Activated naive CD8-positive, alpha-beta T cell treated with anti-CD3 and anti-CD28 coated beads, Interleukin-2, amount 10 ng/mL, durations not matched to agents 7 days and 5 days (primary cell): ENCODE measurements around the gene CDH15. TPM values are rescaled to one million over a fixed set of nuclear protein-coding genes. Genes with fewer than 3 reads are reported as not detected.

ENCODE experiments used
- ATAC-seq: fragments of 150-1000 bp; cut with Tn5 transposase; one replicate; pipeline ENCODE4 v1.10.0; 2021; ENCODE audit warnings: low read depth, moderate library complexity
- POLR2A ChIA-PET: fragments of 350-600 bp; sonication (Branson Sonifier 250); formaldehyde crosslinking; loops from one replicate; lab custom pipeline; 2021; ENCODE audit warnings: antibody characterized with exemption; lab: Charles Lee
- DNase-seq: peaks from one replicate; pipeline ENCODE4 v3.0.0; 2021
- H3K27ac Mint-ChIP-seq: one replicate; pipeline ENCODE4 v1.8.0; 2022; ENCODE audit warnings: mild to moderate bottlenecking, mixed read lengths
- H3K27me3 Mint-ChIP-seq: one replicate; pipeline ENCODE4 v1.8.0; 2022; ENCODE audit warnings: mild to moderate bottlenecking, moderate library complexity, mixed read lengths
- H3K36me3 Mint-ChIP-seq: one replicate; pipeline ENCODE4 v1.8.0; 2021; ENCODE audit warnings: mild to moderate bottlenecking, mixed read lengths
- H3K4me1 Mint-ChIP-seq: one replicate; pipeline ENCODE4 v1.8.0; 2021; ENCODE audit warnings: mixed read lengths
- H3K4me3 Mint-ChIP-seq: one replicate; pipeline ENCODE4 v1.8.0; 2022; ENCODE audit warnings: mild to moderate bottlenecking, moderate library complexity, mixed read lengths
- H3K9me3 Mint-ChIP-seq: one replicate; pipeline ENCODE4 v1.8.0; 2021; ENCODE audit warnings: mixed read lengths
- total RNA-seq, 2 experiments: library from RNA; stranded (reverse); gene quantifications; one replicate each; pipeline ENCODE4 v1.2.3, GENCODE V29; 2021

Gene CDH15
- total RNA-seq = not detected

DNA sequence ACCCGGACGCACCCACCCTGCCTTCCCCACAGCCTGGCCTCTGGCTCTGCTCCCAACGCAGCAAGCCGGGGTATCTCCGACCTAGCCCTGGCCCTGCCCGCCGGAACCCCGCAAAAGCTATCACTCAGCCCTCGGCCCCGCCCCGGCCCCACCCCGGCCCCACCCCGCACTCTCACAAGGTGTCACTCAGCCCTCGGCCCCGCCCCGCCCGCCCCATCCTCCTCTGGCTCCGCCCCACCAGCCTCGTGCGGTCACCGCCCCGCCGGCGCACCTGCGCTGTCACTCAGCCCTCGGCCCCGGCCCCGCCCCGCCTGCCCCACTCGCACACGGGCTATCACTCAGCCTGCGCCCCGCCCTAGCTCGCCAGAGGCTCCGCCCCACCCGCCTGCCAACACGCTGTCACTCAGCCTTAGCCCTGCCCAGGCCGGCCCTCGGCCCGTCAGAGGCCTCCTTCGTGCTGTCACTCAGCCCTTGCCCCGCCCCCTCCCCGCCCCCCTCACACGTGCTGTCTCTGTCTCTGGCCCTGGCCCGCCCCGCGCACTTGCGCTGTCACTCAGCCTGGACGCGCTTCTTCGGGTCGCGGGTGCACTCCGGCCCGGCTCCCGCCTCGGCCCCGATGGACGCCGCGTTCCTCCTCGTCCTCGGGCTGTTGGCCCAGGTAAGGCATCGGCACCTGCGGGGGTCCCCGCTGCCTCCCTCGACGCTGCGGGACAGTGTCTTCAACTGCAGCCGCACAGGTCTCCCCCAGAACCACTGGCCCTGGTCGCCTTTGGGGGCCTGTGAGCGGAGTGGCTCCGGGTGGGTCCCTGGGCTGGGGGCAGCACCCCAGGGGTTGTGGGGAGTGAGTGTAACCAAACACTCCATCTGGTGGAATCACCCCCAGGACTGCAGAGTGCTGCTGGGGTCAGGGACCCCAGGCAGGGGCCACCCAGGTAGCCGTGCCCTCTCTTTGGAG lies at the start of gene CDH15:
Gene CDH15, plus strand, starts transcription at position 533 of the 955 bp plus-strand sequence. Its CDS starts 84 bp downstream, at position 617.
- Mint-ChIP-seq H3K27ac (peak within 1 kb of the TSS; percentile 51), H3K9me3 (no peaks in the 10 kb centered on the region), H3K36me3 (no peaks in the 10 kb centered on the region), H3K4me1 (peaks cover 5% of the 10 kb centered on the region), H3K4me3 (peak within 1 kb of the TSS; percentile 71), H3K27me3 (peaks cover 7% of the 10 kb centered on the region)
- ATAC-seq = peak; percentile 95
- POLR2A ChIA-PET = interaction anchor here (0.7 to 1.4 kb wide), 3 partner anchors 46 to 315 kb away, joined by 3 to 5 read pairs (median 4); partner anchors contain the start of genes ACSF3, GALNS, TRAPPC2L and ZNF778
- peak; percentile 92 for DNase-seq

- POLR2A ChIA-PET = no interaction called here
- Mint-ChIP-seq H3K4me3 (no peak overlapping the region), H3K9me3 (no peaks in the 10 kb centered on the region), H3K4me1 (peaks cover 7% of the 10 kb centered on the region), H3K27ac (peak overlapping the region; percentile 70), H3K27me3 (no peaks in the 10 kb centered on the region), H3K36me3 (peaks cover 29% of the 10 kb centered on the region)
- ATAC-seq (peak; percentile 73), DNase-seq (peak; percentile 39)
Measured at GRCh38 chr16:89122322-89122851, 49.2 kb upstream of the CDH15 start.

DNA sequence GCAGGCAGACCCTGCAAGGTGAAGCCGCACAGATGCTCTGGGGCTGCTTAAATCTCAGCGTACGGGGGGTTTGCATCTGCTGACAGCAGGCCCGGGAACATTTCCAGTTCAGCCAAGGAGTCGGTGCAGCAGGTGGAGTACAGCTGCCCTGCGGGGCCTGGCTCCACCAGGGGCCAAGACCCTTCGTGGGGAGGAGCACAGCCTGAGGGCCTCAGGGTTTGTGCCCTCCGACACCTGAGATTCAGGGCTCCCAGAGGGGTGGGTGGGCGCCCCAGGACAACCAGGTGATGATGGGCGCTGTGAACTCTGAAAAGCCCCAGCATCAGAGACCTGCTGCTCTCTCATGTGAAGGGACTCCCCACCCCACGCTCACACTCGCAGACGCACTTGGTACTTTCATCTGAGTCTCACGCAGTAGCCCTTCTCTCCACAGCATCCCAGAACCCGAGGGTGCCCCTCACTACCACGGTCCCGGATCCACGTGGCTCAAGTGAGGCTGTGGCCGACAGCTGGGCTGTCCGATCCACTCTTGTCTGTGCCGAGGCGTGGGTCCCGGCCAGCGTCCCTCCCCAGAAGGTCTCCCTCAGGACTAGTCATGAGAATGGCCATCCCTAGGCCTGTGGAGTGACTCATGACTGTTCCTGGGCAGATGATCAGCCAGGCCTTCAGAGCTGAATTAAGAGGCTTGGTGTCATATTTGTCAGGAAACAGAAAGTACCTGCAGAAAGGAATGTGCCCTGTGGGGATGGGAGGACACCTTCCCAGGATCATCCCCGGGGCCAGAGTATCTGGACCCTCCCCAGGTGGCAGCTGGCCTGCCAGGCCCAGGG lies 48.3 kb upstream of the CDH15 start:
- no peaks in the 10 kb centered on the region for H3K9me3 Mint-ChIP-seq
- H3K4me3 Mint-ChIP-seq = no peak overlapping the region
- H3K27me3 Mint-ChIP-seq = no peaks in the 10 kb centered on the region
- peak overlapping the region; percentile 70 for H3K27ac Mint-ChIP-seq
- DNase-seq (peak; percentile 20), ATAC-seq (no peak)
- H3K36me3 Mint-ChIP-seq = peaks cover 29% of the 10 kb centered on the region
- POLR2A ChIA-PET = no interaction called here
- peaks cover 7% of the 10 kb centered on the region for H3K4me1 Mint-ChIP-seq

DNA sequence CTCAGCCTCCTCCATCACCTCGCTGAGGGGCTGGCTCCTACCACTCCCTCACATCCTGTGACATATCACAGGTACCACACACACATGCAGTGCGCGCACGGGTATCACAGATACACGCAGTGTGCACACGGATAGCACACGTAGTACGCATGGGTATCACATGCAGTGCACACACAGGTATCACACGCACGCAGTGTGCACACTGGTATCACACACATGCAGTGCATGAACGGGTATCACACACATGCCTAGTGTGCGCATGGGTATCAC lies 47.8 kb upstream of the CDH15 start:
- Mint-ChIP-seq H3K36me3 (peaks cover 33% of the 10 kb centered on the region), H3K4me3 (no peak overlapping the region), H3K4me1 (peaks cover 7% of the 10 kb centered on the region), H3K9me3 (no peaks in the 10 kb centered on the region), H3K27me3 (no peaks in the 10 kb centered on the region), H3K27ac (no peak overlapping the region)
- POLR2A ChIA-PET = no interaction called here
- ATAC-seq (no peak), DNase-seq (peak; percentile 25)

DNA sequence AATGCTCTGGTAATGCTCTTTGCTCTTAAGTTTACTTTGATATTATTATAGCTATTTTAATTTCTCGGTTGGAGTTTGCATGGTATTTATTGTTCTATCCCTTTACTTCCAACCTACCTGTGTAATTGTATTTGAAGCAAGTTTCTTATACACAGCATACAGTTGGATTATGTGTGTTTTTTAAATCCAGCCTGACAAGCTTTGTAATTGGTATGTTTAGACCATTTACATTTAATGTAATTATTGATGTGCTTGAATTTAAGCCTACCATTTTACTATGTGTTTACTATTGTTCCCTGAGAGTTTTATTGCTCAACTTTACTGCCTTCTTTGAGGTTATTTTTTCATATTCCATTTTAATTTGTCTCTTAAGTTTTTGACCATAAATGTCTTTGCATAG lies 42.2 kb upstream of the CDH15 start:
- no peak for ATAC-seq
- no peaks in the 10 kb centered on the region for H3K9me3 Mint-ChIP-seq
- DNase-seq = no peak
- no peaks in the 10 kb centered on the region for H3K4me1 Mint-ChIP-seq
- H3K27ac Mint-ChIP-seq = no peak overlapping the region
- H3K36me3 Mint-ChIP-seq = peaks cover 39% of the 10 kb centered on the region
- H3K4me3 Mint-ChIP-seq = no peak overlapping the region
- POLR2A ChIA-PET = no interaction called here
- no peaks in the 10 kb centered on the region for H3K27me3 Mint-ChIP-seq

- H3K4me1 Mint-ChIP-seq = peaks cover 3% of the 10 kb centered on the region
- H3K27me3 Mint-ChIP-seq = no peaks in the 10 kb centered on the region
- peaks cover 35% of the 10 kb centered on the region for H3K36me3 Mint-ChIP-seq
- no peak overlapping the region for H3K4me3 Mint-ChIP-seq
- H3K27ac Mint-ChIP-seq = no peak overlapping the region
- DNase-seq (no peak), ATAC-seq (no peak)
- H3K9me3 Mint-ChIP-seq = no peaks in the 10 kb centered on the region
- POLR2A ChIA-PET = no interaction called here
Measured at GRCh38 chr16:89130448-89130847, 41.1 kb upstream of the CDH15 start.

GRCh38 chr16:89131783-89132182 lies 39.8 kb upstream of the CDH15 start:
- H3K4me1 Mint-ChIP-seq = peaks cover 4% of the 10 kb centered on the region
- ATAC-seq = no peak
- no peak overlapping the region for H3K4me3 Mint-ChIP-seq
- DNase-seq = no peak
- H3K9me3 Mint-ChIP-seq = no peaks in the 10 kb centered on the region
- H3K36me3 Mint-ChIP-seq = peaks cover 28% of the 10 kb centered on the region
- H3K27ac Mint-ChIP-seq = no peak overlapping the region
- POLR2A ChIA-PET = no interaction called here
- no peaks in the 10 kb centered on the region for H3K27me3 Mint-ChIP-seq

- Mint-ChIP-seq H3K4me3 (no peak overlapping the region), H3K27ac (no peak overlapping the region), H3K36me3 (peaks cover 28% of the 10 kb centered on the region), H3K27me3 (no peaks in the 10 kb centered on the region), H3K4me1 (peaks cover 4% of the 10 kb centered on the region), H3K9me3 (no peaks in the 10 kb centered on the region)
- POLR2A ChIA-PET = no interaction called here
- DNase-seq (no peak), ATAC-seq (no peak)
Measured at GRCh38 chr16:89132194-89133005, 39.1 kb upstream of the CDH15 start.

DNA sequence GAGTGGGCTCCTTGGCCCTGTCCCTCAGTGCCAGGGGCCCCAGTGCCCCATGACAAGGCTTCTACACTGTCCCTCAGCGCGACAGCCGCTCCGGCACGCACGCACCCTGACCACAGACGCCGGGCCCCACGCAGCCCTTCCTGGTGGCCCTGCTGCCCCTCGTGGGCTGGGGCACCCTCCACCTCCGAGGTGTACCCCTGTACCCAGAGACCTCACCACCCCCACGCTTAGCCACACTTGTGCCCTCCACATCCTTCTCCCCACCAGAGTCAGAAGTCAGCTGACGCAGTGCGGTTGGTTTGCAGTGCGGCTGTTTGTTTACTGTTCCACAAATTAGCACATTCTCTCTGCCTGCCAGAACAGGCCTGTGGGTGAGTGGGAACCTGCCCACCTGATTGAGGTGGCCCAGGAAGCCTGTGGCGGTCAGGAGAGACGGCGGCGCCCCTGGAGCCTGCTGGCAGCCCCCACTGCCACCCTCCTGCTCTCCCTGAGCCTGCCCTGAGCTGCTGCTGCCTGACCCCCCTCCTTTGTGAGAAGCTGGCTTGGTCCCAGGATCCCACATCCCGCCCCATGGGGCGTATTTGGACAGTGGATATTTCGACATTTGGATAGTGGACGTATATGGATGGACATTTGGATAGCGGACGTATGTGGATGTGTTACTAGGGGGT lies 38.0 kb upstream of the CDH15 start:
- H3K4me1 Mint-ChIP-seq = peaks cover 4% of the 10 kb centered on the region
- ATAC-seq = no peak
- POLR2A ChIA-PET = interaction anchor here (0.6 kb wide), 1 partner anchor 538 kb away, joined by 3 read pairs; no protein-coding TSS in a partner anchor
- no peak overlapping the region for H3K27ac Mint-ChIP-seq
- H3K4me3 Mint-ChIP-seq = no peak overlapping the region
- H3K36me3 Mint-ChIP-seq = peaks cover 26% of the 10 kb centered on the region
- DNase-seq = no peak
- H3K9me3 Mint-ChIP-seq = no peaks in the 10 kb centered on the region
- H3K27me3 Mint-ChIP-seq = no peaks in the 10 kb centered on the region

DNA sequence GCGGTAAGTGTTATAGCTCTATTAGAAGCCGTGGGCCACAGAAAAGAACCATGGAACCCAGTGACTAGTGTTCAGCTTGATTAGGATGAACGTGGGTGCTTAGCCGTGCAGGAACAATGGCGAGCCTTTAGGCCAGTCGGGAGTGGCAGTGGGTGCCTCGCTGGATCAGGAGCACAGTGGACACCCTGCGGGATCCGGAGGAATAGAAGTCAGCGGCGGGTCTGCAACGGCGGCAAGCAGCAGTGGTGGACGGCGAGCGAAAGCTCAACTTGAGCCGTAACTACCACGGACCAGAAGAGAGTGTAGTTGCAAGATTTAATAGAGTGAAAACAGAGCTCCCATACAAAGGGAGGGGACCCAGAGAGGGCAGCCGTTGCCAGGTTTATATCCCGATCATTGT lies 37.3 kb upstream of the CDH15 start:
- H3K9me3 Mint-ChIP-seq = no peaks in the 10 kb centered on the region
- H3K4me3 Mint-ChIP-seq = no peak overlapping the region
- no peak for ATAC-seq
- H3K4me1 Mint-ChIP-seq = peaks cover 4% of the 10 kb centered on the region
- DNase-seq = peak; percentile 6
- no peak overlapping the region for H3K27ac Mint-ChIP-seq
- no peaks in the 10 kb centered on the region for H3K27me3 Mint-ChIP-seq
- peaks cover 21% of the 10 kb centered on the region for H3K36me3 Mint-ChIP-seq
- POLR2A ChIA-PET = interaction anchor here (0.6 to 0.7 kb wide), 2 partner anchors 35 to 537 kb away, joined by 3 read pairs; no protein-coding TSS in a partner anchor

- H3K4me1 Mint-ChIP-seq = peaks cover 4% of the 10 kb centered on the region
- H3K4me3 Mint-ChIP-seq = no peak overlapping the region
- H3K36me3 Mint-ChIP-seq = peaks cover 17% of the 10 kb centered on the region
- no peak overlapping the region for H3K27ac Mint-ChIP-seq
- ATAC-seq (no peak), DNase-seq (peak; percentile 15)
- no peaks in the 10 kb centered on the region for H3K9me3 Mint-ChIP-seq
- POLR2A ChIA-PET = no interaction called here
- H3K27me3 Mint-ChIP-seq = no peaks in the 10 kb centered on the region
Measured at GRCh38 chr16:89135166-89135565, 36.4 kb upstream of the CDH15 start.

- no peak for ATAC-seq
- Mint-ChIP-seq H3K4me1 (peaks cover 4% of the 10 kb centered on the region), H3K27me3 (no peaks in the 10 kb centered on the region), H3K27ac (no peak overlapping the region), H3K4me3 (no peak overlapping the region), H3K9me3 (no peaks in the 10 kb centered on the region), H3K36me3 (peaks cover 11% of the 10 kb centered on the region)
- POLR2A ChIA-PET = no interaction called here
- DNase-seq = no peak
Measured at GRCh38 chr16:89135971-89136765, 35.4 kb upstream of the CDH15 start.
